Stomach (tissue), 9 donors: ENCODE measurements around the gene ESPN. TPM values are rescaled to one million over a fixed set of nuclear protein-coding genes. Genes with fewer than 3 reads are reported as not detected.

Experiments used
- DNase-seq, 2 donors: peaks; one replicate each; pipeline versions ENCODE4 v3.0.0 to v3.0.0-alpha.2; 2013 to 2019
- H3K27ac ChIP-seq, 5 donors: fragments of 200-600 bp in 4 of 5; sonication (generic) in 4 of 5; one replicate each; pipeline ENCODE4 v1.5.1; 2013 to 2019; ENCODE audit warnings: mild to moderate bottlenecking in 1 of 5, moderate library complexity in 1 of 5
- H3K27me3 ChIP-seq, 3 donors: fragments of 200-600 bp; sonication (generic); one replicate each; pipeline ENCODE4 v1.5.1; 2017 to 2019; ENCODE audit warnings: mixed run types in 1 of 3
- H3K36me3 ChIP-seq, 4 donors: fragments of 200-600 bp; sonication (generic); 1 replicate in 3 of 4; 2 replicates in 1 of 4; pipeline ENCODE4 v1.5.1; 2016 to 2019
- H3K4me1 ChIP-seq, 4 donors: fragments of 200-600 bp; sonication (generic); one replicate each; pipeline ENCODE4 v1.5.1; 2016 to 2019
- H3K4me3 ChIP-seq, 4 donors: fragments of 200-600 bp; sonication (generic) in 3 of 4; one replicate each; pipeline ENCODE4 v1.5.1; 2016 to 2019; ENCODE audit warnings: mild to moderate bottlenecking in 1 of 4
- H3K9me3 ChIP-seq, 4 donors: fragments of 200-600 bp; sonication (generic); one replicate each; pipeline ENCODE4 v1.5.1; 2016 to 2019
- CTCF ChIP-seq, 7 experiments: fragments of 450-650 bp in 4 of 7; fragments of 200-600 bp in 3 of 7; sonication (generic) in 3 of 7; IDR thresholded peaks; one replicate each; pipeline ENCODE4 v1.5.1; 2016 to 2019; ENCODE audit warnings: antibody characterized with exemption in 7 of 7, control low read depth in 2 of 7, mild to moderate bottlenecking in 1 of 7
- EP300 ChIP-seq: sonication (generic); formaldehyde crosslinking; IDR thresholded peaks from one replicate; pipeline ENCODE4 v1.6.1; 2017; ENCODE audit warnings: antibody characterized with exemption
- POLR2A ChIP-seq, 4 donors: fragments of 450-650 bp; IDR thresholded peaks; one replicate each; pipeline ENCODE4 v1.6.1; 2016; ENCODE audit warnings: antibody characterized with exemption in 4 of 4, control low read depth in 2 of 4, mild to moderate bottlenecking in 1 of 4, moderate library complexity in 1 of 4
- POLR2AphosphoS5 ChIP-seq, 3 donors: sonication (generic); formaldehyde crosslinking; IDR thresholded peaks; one replicate each; pipeline ENCODE4 v1.6.1; 2016; ENCODE audit warnings: antibody characterized with exemption in 3 of 3
- WGBS, 5 donors: extraction: QIAGEN DNeasy Blood & Tissue Kit in 3 of 5; methylation state at CpG; one replicate each; pipeline versions ENCODE4 v1.1.5 to v1.1.7; 2013 to 2018; 5-methylcytosine and 5-hydroxymethylcytosine counted together
- intact Hi-C: fragments of 100-400 bp; cut with DNase I; formaldehyde crosslinking; loops from one replicate; pipeline ENCODE4 v1.15.1; 2023; ENCODE audit warnings: low total_unique reads
- polyA plus RNA-seq, 3 donors: library from polyadenylated mRNA; stranded (reverse); fragments of 200-250 nt; gene quantifications; one replicate each; pipeline ENCODE4 v1.2.3, GENCODE V29; 2013
- total RNA-seq, 5 donors: library from RNA; depleted of rRNA; stranded (reverse); fragments of >200 nt; gene quantifications; one replicate each; pipeline versions ENCODE4 v1.1.0 to v1.2.3, GENCODE V29; 2014 to 2016
- donor health status: healthy with polysubstance abuse.
- donor health status: Bipolar disorder and iron deficiency.
- donor health status: healthy.

ESPN gene
- total and polyA plus RNA-seq, 8 donors = 1.5 to 68.4 (median 4.8) TPM; not detected in 2

- Histone ChIP-seq H3K4me1 (peaks cover 20 to 38% (median 31%) of the 10 kb centered on the region in 4 donors), H3K4me3 (peak overlapping the region; percentile 59 to 74 (median 64)), H3K9me3 (no peaks in the 10 kb centered on the region), H3K36me3 (no peaks in the 10 kb centered on the region), H3K27me3 (peaks cover 0 to 46% (median 7%) of the 10 kb centered on the region in 3 donors), H3K27ac (peak overlapping the region in 1 of 5 donors; percentile 63)
- DNase-seq = no peak
- intact Hi-C loops = no loop called here
- 28 to 34% (median 32%) methylated on average over 15 to 20 of the region's 20 CpGs for WGBS, 5 donors
- TF ChIP-seq POLR2AphosphoS5 (IDR thresholded peaks at IDR 0.05) = no peak
- no peak for TF ChIP-seq CTCF (IDR thresholded peaks at IDR 0.05)
- TF ChIP-seq EP300 = no peak
- no peak for TF ChIP-seq POLR2A (IDR thresholded peaks at IDR 0.05)
Measured at GRCh38 chr1:6497867-6498575, 73.4 kb downstream of the ESPN start.

GRCh38 chr1:6498576-6499111 is 74.1 kb downstream of the ESPN start:
- DNase-seq = no peak
- Histone ChIP-seq H3K4me3 (no peak overlapping the region), H3K36me3 (no peaks in the 10 kb centered on the region), H3K4me1 (peaks cover 20 to 38% (median 31%) of the 10 kb centered on the region in 4 donors), H3K27me3 (peaks cover 0 to 47% (median 7%) of the 10 kb centered on the region in 3 donors), H3K9me3 (no peaks in the 10 kb centered on the region), H3K27ac (no peak overlapping the region)
- 55 to 79% (median 76%) methylated on average over 4 to 13 of the region's 13 CpGs for WGBS, 5 donors
- intact Hi-C loops = no loop called here
- TF ChIP-seq POLR2A (IDR thresholded peaks at IDR 0.05) = no peak
- TF ChIP-seq EP300 = no peak
- TF ChIP-seq POLR2AphosphoS5 (IDR thresholded peaks at IDR 0.05) = no peak
- no peak for TF ChIP-seq CTCF (IDR thresholded peaks at IDR 0.05)

- Histone ChIP-seq H3K9me3 (no peaks in the 10 kb centered on the region), H3K36me3 (no peaks in the 10 kb centered on the region), H3K27ac (no peak overlapping the region), H3K4me3 (no peak overlapping the region), H3K4me1 (peaks cover 20 to 38% (median 31%) of the 10 kb centered on the region in 4 donors), H3K27me3 (peaks cover 0 to 47% (median 7%) of the 10 kb centered on the region in 3 donors)
- TF ChIP-seq CTCF (IDR thresholded peaks at IDR 0.05) (no peak), POLR2A (IDR thresholded peaks at IDR 0.05) (no peak), EP300 (no peak)
- intact Hi-C loops = no loop called here
- DNase-seq = no peak
- 76 to 92% (median 88%) methylated on average over 4 of the region's 4 CpGs for WGBS, 5 donors
Measured at GRCh38 chr1:6499296-6499695, 74.7 kb downstream of the ESPN start.

GRCh38 chr1:6500544-6501278 is 76.1 kb downstream of the ESPN start:
- no peak for TF ChIP-seq POLR2AphosphoS5 (IDR thresholded peaks at IDR 0.05)
- no peak for TF ChIP-seq CTCF (IDR thresholded peaks at IDR 0.05)
- no peak for TF ChIP-seq POLR2A (IDR thresholded peaks at IDR 0.05)
- TF ChIP-seq EP300 = no peak
- Histone ChIP-seq H3K27me3 (peaks cover 0 to 49% (median 7%) of the 10 kb centered on the region in 3 donors), H3K4me3 (no peak overlapping the region), H3K36me3 (no peaks in the 10 kb centered on the region), H3K9me3 (no peaks in the 10 kb centered on the region), H3K4me1 (peaks cover 20 to 38% (median 28%) of the 10 kb centered on the region in 4 donors), H3K27ac (no peak overlapping the region)
- DNase-seq = no peak
- WGBS, 5 donors = 80 to 86% (median 84%) methylated on average over 27 of the region's 27 CpGs
- intact Hi-C loops = no loop called here
